GM12878 (cell line): ENCODE results near the gene XDH.

Source experiments
- CTCF ChIP-seq, 3 experiments: IDR thresholded peaks in 2 of 3; conservative IDR thresholded peaks in 1 of 3; 2 replicates each; pipeline ENCODE4 v1.5.1; 2011; ENCODE audit warnings: low read depth in 3 of 3, low read length in 3 of 3, mild to moderate bottlenecking in 3 of 3, control low read depth in 2 of 3, moderate library complexity in 2 of 3, inconsistent platforms in 1 of 3, mixed read lengths in 1 of 3; ENCODE audit not compliant: control insufficient read depth in 2 of 3, insufficient read depth in 1 of 3; ENCODE audit errors: extremely low read depth in 1 of 3
- POLR2AphosphoS5 ChIP-seq: IDR thresholded peaks from 2 replicates; pipeline ENCODE4 v1.6.1; 2011; ENCODE audit warnings: mild to moderate bottlenecking, low read length, inconsistent platforms
- TF ChIP-seq, protein P1 (sequence below): fragments of 450-650 bp; IDR thresholded peaks from 2 replicates; pipeline ENCODE4 v1.6.1; 2018; ENCODE audit warnings: mild to moderate bottlenecking, low read depth, moderate library complexity; ENCODE audit not compliant: partially characterized antibody

DNA sequence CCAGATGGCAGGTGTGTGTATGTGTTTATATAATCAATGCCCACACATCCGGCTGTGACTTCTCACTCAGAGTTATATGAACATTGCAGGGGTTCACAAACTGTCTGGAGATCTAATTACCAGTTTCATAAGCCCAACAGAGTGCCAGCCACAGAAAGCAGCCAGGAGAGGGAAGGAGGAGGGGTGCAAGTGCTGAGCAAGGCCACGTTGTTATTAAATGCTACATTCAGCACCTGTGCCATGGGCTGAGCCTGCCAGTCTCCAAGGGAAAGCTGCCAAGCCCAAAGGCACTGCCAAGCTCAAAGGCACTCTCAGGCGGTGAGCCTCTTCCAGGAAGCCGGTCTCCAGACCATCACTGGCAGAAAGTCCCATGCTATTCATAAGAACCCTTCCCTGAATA, 17.4 kb downstream of the XDH start:
- TF ChIP-seq, protein P1, sequence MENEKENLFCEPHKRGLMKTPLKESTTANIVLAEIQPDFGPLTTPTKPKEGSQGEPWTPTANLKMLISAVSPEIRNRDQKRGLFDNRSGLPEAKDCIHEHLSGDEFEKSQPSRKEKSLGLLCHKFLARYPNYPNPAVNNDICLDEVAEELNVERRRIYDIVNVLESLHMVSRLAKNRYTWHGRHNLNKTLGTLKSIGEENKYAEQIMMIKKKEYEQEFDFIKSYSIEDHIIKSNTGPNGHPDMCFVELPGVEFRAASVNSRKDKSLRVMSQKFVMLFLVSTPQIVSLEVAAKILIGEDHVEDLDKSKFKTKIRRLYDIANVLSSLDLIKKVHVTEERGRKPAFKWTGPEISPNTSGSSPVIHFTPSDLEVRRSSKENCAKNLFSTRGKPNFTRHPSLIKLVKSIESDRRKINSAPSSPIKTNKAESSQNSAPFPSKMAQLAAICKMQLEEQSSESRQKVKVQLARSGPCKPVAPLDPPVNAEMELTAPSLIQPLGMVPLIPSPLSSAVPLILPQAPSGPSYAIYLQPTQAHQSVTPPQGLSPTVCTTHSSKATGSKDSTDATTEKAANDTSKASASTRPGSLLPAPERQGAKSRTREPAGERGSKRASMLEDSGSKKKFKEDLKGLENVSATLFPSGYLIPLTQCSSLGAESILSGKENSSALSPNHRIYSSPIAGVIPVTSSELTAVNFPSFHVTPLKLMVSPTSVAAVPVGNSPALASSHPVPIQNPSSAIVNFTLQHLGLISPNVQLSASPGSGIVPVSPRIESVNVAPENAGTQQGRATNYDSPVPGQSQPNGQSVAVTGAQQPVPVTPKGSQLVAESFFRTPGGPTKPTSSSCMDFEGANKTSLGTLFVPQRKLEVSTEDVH = no peak
- TF ChIP-seq CTCF (IDR thresholded peaks at IDR 0.05 in 2 of 3, conservative IDR thresholded peaks at IDR 0.05 in 1 of 3; ENCODE audit: control insufficient read depth in 2 of 3, extremely low read depth in 1 of 3, insufficient read depth in 1 of 3, low read depth in 3 of 3, low read length in 3 of 3) (no peak), POLR2AphosphoS5 (no peak)
